ENCODE results near the gene TMEM50A.
A peak's percentile ranks its signal among the peaks of the same experiment; 100 is the strongest.
"Not testable (repeated sequence)": the region's sequence is repeated elsewhere in the genome, so short reads cannot be mapped to it uniquely, and the experiment has no call there.

Gene TMEM50A

GRCh38 chr1:25337483-25338187 is 499 bp upstream of the TMEM50A start:
- 0% methylated on average over 1 to 7 of the region's 39 CpGs for WGBS, 2 experiments (ENCODE audit: insufficient coverage in 2 of 2)
- H3K27ac ChIP-seq (ENCODE audit: low read depth, low read length, severe bottlenecking); H3K9me3 ChIP-seq (ENCODE audit: control insufficient read depth, low read length); H3K4me1 ChIP-seq (ENCODE audit: control insufficient read depth, insufficient read depth, low read length, poor library complexity, severe bottlenecking): not testable (repeated sequence)
- H3K4me3 ChIP-seq (ENCODE audit: extremely low read depth, insufficient read depth, low read length, poor library complexity, severe bottlenecking): peak overlapping the region; percentile 92
- H3K36me3 ChIP-seq (ENCODE audit: control insufficient read depth, insufficient read depth, low read length): peaks cover 15% of the 10 kb centered on the region

GRCh38 chr1:25338986-25339385 is 852 bp downstream of the TMEM50A start:
- H3K36me3 ChIP-seq (ENCODE audit: control insufficient read depth, insufficient read depth, low read length): peaks cover 20% of the 10 kb centered on the region
- no peaks in the 10 kb centered on the region for H3K9me3 ChIP-seq (ENCODE audit: control insufficient read depth, low read length)
- peak overlapping the region; percentile 92 for H3K4me3 ChIP-seq (ENCODE audit: extremely low read depth, insufficient read depth, low read length, poor library complexity, severe bottlenecking)
- H3K27ac ChIP-seq (ENCODE audit: low read depth, low read length, severe bottlenecking): peak overlapping the region; percentile 90
- WGBS, 2 experiments (ENCODE audit: insufficient coverage in 2 of 2): 8 to 40% methylated on average over 1 to 3 of the region's 6 CpGs
- H3K4me1 ChIP-seq (ENCODE audit: control insufficient read depth, insufficient read depth, low read length, poor library complexity, severe bottlenecking): peaks cover 5% of the 10 kb centered on the region

- H3K27ac ChIP-seq (ENCODE audit: low read depth, low read length, severe bottlenecking): no peak overlapping the region
- 74 to 78% methylated on average over 6 of the region's 6 CpGs for WGBS, 2 experiments (ENCODE audit: insufficient coverage in 2 of 2)
- no peak overlapping the region for H3K4me3 ChIP-seq (ENCODE audit: extremely low read depth, insufficient read depth, low read length, poor library complexity, severe bottlenecking)
- H3K9me3 ChIP-seq (ENCODE audit: control insufficient read depth, low read length): no peaks in the 10 kb centered on the region
- H3K4me1 ChIP-seq (ENCODE audit: control insufficient read depth, insufficient read depth, low read length, poor library complexity, severe bottlenecking): peaks cover 5% of the 10 kb centered on the region
- H3K36me3 ChIP-seq (ENCODE audit: control insufficient read depth, insufficient read depth, low read length): peaks cover 43% of the 10 kb centered on the region
Measured at GRCh38 chr1:25341746-25342145, 3.6 kb downstream of the TMEM50A start.

GRCh38 chr1:25342846-25343245 is 4.7 kb downstream of the TMEM50A start:
- H3K4me3 ChIP-seq (ENCODE audit: extremely low read depth, insufficient read depth, low read length, poor library complexity, severe bottlenecking): no peak overlapping the region
- H3K4me1 ChIP-seq (ENCODE audit: control insufficient read depth, insufficient read depth, low read length, poor library complexity, severe bottlenecking): peaks cover 5% of the 10 kb centered on the region
- peaks cover 54% of the 10 kb centered on the region for H3K36me3 ChIP-seq (ENCODE audit: control insufficient read depth, insufficient read depth, low read length)
- WGBS, 2 experiments (ENCODE audit: insufficient coverage in 2 of 2): no CpG with 5 or more reads among the region's 1 CpG
- no peak overlapping the region for H3K27ac ChIP-seq (ENCODE audit: low read depth, low read length, severe bottlenecking)
- no peaks in the 10 kb centered on the region for H3K9me3 ChIP-seq (ENCODE audit: control insufficient read depth, low read length)

GRCh38 chr1:25343872-25344271 is 5.7 kb downstream of the TMEM50A start:
- Histone ChIP-seq H3K36me3 (ENCODE audit: control insufficient read depth, insufficient read depth, low read length) (peaks cover 61% of the 10 kb centered on the region), H3K4me1 (ENCODE audit: control insufficient read depth, insufficient read depth, low read length, poor library complexity, severe bottlenecking) (peaks cover 5% of the 10 kb centered on the region), H3K9me3 (ENCODE audit: control insufficient read depth, low read length) (no peaks in the 10 kb centered on the region), H3K4me3 (ENCODE audit: extremely low read depth, insufficient read depth, low read length, poor library complexity, severe bottlenecking) (no peak overlapping the region), H3K27ac (ENCODE audit: low read depth, low read length, severe bottlenecking) (no peak overlapping the region)
- 80 to 96% methylated on average over 1 to 3 of the region's 4 CpGs for WGBS, 2 experiments (ENCODE audit: insufficient coverage in 2 of 2)

- Histone ChIP-seq H3K9me3 (ENCODE audit: control insufficient read depth, low read length) (no peaks in the 10 kb centered on the region), H3K27ac (ENCODE audit: low read depth, low read length, severe bottlenecking) (no peak overlapping the region), H3K4me1 (ENCODE audit: control insufficient read depth, insufficient read depth, low read length, poor library complexity, severe bottlenecking) (peaks cover 5% of the 10 kb centered on the region), H3K36me3 (ENCODE audit: control insufficient read depth, insufficient read depth, low read length) (peaks cover 81% of the 10 kb centered on the region), H3K4me3 (ENCODE audit: extremely low read depth, insufficient read depth, low read length, poor library complexity, severe bottlenecking) (no peak overlapping the region)
- 89 to 91% methylated on average over 1 of the region's 2 CpGs for WGBS, 2 experiments (ENCODE audit: insufficient coverage in 2 of 2)
Measured at GRCh38 chr1:25347556-25347955, 9.4 kb downstream of the TMEM50A start.

- no peaks in the 10 kb centered on the region for H3K4me1 ChIP-seq (ENCODE audit: control insufficient read depth, insufficient read depth, low read length, poor library complexity, severe bottlenecking)
- 100% methylated on average over 1 of the region's 3 CpGs for WGBS, 2 experiments (ENCODE audit: insufficient coverage in 2 of 2)
- no peak overlapping the region for H3K27ac ChIP-seq (ENCODE audit: low read depth, low read length, severe bottlenecking)
- no peaks in the 10 kb centered on the region for H3K9me3 ChIP-seq (ENCODE audit: control insufficient read depth, low read length)
- peaks cover 82% of the 10 kb centered on the region for H3K36me3 ChIP-seq (ENCODE audit: control insufficient read depth, insufficient read depth, low read length)
- H3K4me3 ChIP-seq (ENCODE audit: extremely low read depth, insufficient read depth, low read length, poor library complexity, severe bottlenecking): no peak overlapping the region
Measured at GRCh38 chr1:25349606-25350005, 11.5 kb downstream of the TMEM50A start.

GRCh38 chr1:25355841-25356395 is 17.8 kb downstream of the TMEM50A start:
- Histone ChIP-seq H3K4me3 (ENCODE audit: extremely low read depth, insufficient read depth, low read length, poor library complexity, severe bottlenecking) (no peak overlapping the region), H3K4me1 (ENCODE audit: control insufficient read depth, insufficient read depth, low read length, poor library complexity, severe bottlenecking) (no peaks in the 10 kb centered on the region), H3K27ac (ENCODE audit: low read depth, low read length, severe bottlenecking) (no peak overlapping the region), H3K9me3 (ENCODE audit: control insufficient read depth, low read length) (no peaks in the 10 kb centered on the region), H3K36me3 (ENCODE audit: control insufficient read depth, insufficient read depth, low read length) (peaks cover 80% of the 10 kb centered on the region)
- WGBS, 2 experiments (ENCODE audit: insufficient coverage in 2 of 2): 94 to 96% methylated on average over 5 to 6 of the region's 6 CpGs

GRCh38 chr1:25356441-25356840 is 18.3 kb downstream of the TMEM50A start:
- Histone ChIP-seq H3K4me3 (ENCODE audit: extremely low read depth, insufficient read depth, low read length, poor library complexity, severe bottlenecking) (no peak overlapping the region), H3K9me3 (ENCODE audit: control insufficient read depth, low read length) (no peaks in the 10 kb centered on the region), H3K27ac (ENCODE audit: low read depth, low read length, severe bottlenecking) (no peak overlapping the region), H3K4me1 (ENCODE audit: control insufficient read depth, insufficient read depth, low read length, poor library complexity, severe bottlenecking) (peaks cover 3% of the 10 kb centered on the region), H3K36me3 (ENCODE audit: control insufficient read depth, insufficient read depth, low read length) (peaks cover 80% of the 10 kb centered on the region)

- WGBS, 2 experiments (ENCODE audit: insufficient coverage in 2 of 2): no CpG with 5 or more reads among the region's 1 CpG
- no peak overlapping the region for H3K4me3 ChIP-seq (ENCODE audit: extremely low read depth, insufficient read depth, low read length, poor library complexity, severe bottlenecking)
- H3K36me3 ChIP-seq (ENCODE audit: control insufficient read depth, insufficient read depth, low read length): peaks cover 82% of the 10 kb centered on the region
- H3K4me1 ChIP-seq (ENCODE audit: control insufficient read depth, insufficient read depth, low read length, poor library complexity, severe bottlenecking): peaks cover 6% of the 10 kb centered on the region
- H3K27ac ChIP-seq (ENCODE audit: low read depth, low read length, severe bottlenecking): no peak overlapping the region
- H3K9me3 ChIP-seq (ENCODE audit: control insufficient read depth, low read length): no peaks in the 10 kb centered on the region
Measured at GRCh38 chr1:25356848-25357247, 18.7 kb downstream of the TMEM50A start.
